IPS DF 4.7 (cell line): ENCODE results near the gene PHPT1.
A peak's percentile ranks its signal among the peaks of the same experiment; 100 is the strongest.
"Not testable (repeated sequence)": the region's sequence is repeated elsewhere in the genome, so short reads cannot be mapped to it uniquely, and the experiment has no call there.

Experiments used
- DNase-seq: peaks from one replicate; pipeline ENCODE4 v3.0.0-alpha.2; 2013; ENCODE audit warnings: low spot score; ENCODE audit errors: extremely low read depth

The PHPT1 gene

GRCh38 chr9:136849038-136849959, at the start of gene PHPT1:
Gene PHPT1, plus strand, starts transcription at chr9:136849409. Its CDS starts 22 bp downstream, at chr9:136849431.
- peak; percentile 99 for DNase-seq

GRCh38 chr9:136799854-136800657, 49.2 kb upstream of the PHPT1 start:
- DNase-seq, result no peak

- no peak for DNase-seq
Observed at GRCh38 chr9:136802321-136802720, 46.9 kb upstream of the PHPT1 start.

- not testable (repeated sequence) for DNase-seq
Observed at GRCh38 chr9:136803009-136803550, 46.1 kb upstream of the PHPT1 start.

- DNase-seq, result no peak
Observed at GRCh38 chr9:136803551-136804508, 45.4 kb upstream of the PHPT1 start.

- no peak for DNase-seq
Observed at GRCh38 chr9:136804509-136805206, 44.6 kb upstream of the PHPT1 start.

GRCh38 chr9:136805207-136805740, 43.9 kb upstream of the PHPT1 start:
- DNase-seq, result no peak

- no peak for DNase-seq
Observed at GRCh38 chr9:136806067-136806466, 43.1 kb upstream of the PHPT1 start.

GRCh38 chr9:136806631-136807201, 42.5 kb upstream of the PHPT1 start:
- DNase-seq, result no peak

- DNase-seq, result no peak
Observed at GRCh38 chr9:136807281-136808074, 41.7 kb upstream of the PHPT1 start, which contains the start of gene RABL6. Gene RABL6, plus strand, starts transcription at chr9:136807948. Its CDS starts 249 bp downstream, at chr9:136808197.

GRCh38 chr9:136808075-136808805, 41.0 kb upstream of the PHPT1 start:
- DNase-seq, result no peak

GRCh38 chr9:136808806-136809158, 40.4 kb upstream of the PHPT1 start:
- no peak for DNase-seq

- no peak for DNase-seq
Observed at GRCh38 chr9:136814725-136815421, 34.3 kb upstream of the PHPT1 start.

GRCh38 chr9:136815422-136815782, 33.8 kb upstream of the PHPT1 start:
- DNase-seq, result no peak

GRCh38 chr9:136820971-136821825, 28.0 kb upstream of the PHPT1 start:
- DNase-seq, result no peak

GRCh38 chr9:136821826-136822544, 27.2 kb upstream of the PHPT1 start:
- DNase-seq, result no peak
